Measurements from ENCODE around the gene ANLN.
"Not testable (repeated sequence)": the region's sequence is repeated elsewhere in the genome, so short reads cannot be mapped to it uniquely, and the experiment has no call there.

The ANLN gene

GRCh38 chr7:36441344-36442022, 51.8 kb downstream of the ANLN start:
- Histone ChIP-seq H3K36me3 (ENCODE audit: insufficient read depth, low read length) (peaks cover 44% of the 10 kb centered on the region), H3K4me1 (ENCODE audit: insufficient read depth, low read length) (no peaks in the 10 kb centered on the region), H2AFZ (ENCODE audit: low read depth, low read length) (no peak overlapping the region), H3K27me3 (ENCODE audit: insufficient read depth, low read length) (no peaks in the 10 kb centered on the region), H3K4me3 (ENCODE audit: low read length) (no peak overlapping the region), H3K9me3 (ENCODE audit: low read length) (peaks cover 1% of the 10 kb centered on the region)

- Histone ChIP-seq H3K4me1 (ENCODE audit: insufficient read depth, low read length) (no peaks in the 10 kb centered on the region), H3K9me3 (ENCODE audit: low read length) (peaks cover 1% of the 10 kb centered on the region), H2AFZ (ENCODE audit: low read depth, low read length) (no peak overlapping the region), H3K27me3 (ENCODE audit: insufficient read depth, low read length) (no peaks in the 10 kb centered on the region), H3K4me3 (ENCODE audit: low read length) (no peak overlapping the region), H3K36me3 (ENCODE audit: insufficient read depth, low read length) (peaks cover 57% of the 10 kb centered on the region)
Measured at GRCh38 chr7:36448781-36449379, 59.2 kb downstream of the ANLN start.

DNA sequence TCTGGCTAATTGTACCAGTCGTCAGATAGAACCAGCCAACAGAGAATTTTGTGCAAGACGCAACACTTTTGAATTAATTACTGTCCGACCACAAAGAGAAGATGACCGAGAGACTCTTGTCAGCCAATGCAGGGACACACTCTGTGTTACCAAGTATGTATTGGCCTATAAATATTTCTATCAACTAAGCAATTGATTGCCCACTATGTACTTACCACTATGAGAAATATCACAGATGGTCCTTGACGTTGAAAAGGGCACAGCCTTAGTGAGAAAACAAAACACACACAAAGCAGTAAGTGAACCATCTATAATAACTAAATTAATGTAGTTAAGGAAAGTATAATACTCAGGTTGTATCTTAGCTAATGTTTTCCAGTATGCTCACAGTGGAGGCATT, 60.0 kb downstream of the ANLN start:
- Histone ChIP-seq H3K4me1 (ENCODE audit: insufficient read depth, low read length) (no peaks in the 10 kb centered on the region), H3K36me3 (ENCODE audit: insufficient read depth, low read length) (peaks cover 61% of the 10 kb centered on the region), H3K27me3 (ENCODE audit: insufficient read depth, low read length) (no peaks in the 10 kb centered on the region), H3K9me3 (ENCODE audit: low read length) (peaks cover 1% of the 10 kb centered on the region), H2AFZ (ENCODE audit: low read depth, low read length) (no peak overlapping the region), H3K4me3 (ENCODE audit: low read length) (no peak overlapping the region)

DNA sequence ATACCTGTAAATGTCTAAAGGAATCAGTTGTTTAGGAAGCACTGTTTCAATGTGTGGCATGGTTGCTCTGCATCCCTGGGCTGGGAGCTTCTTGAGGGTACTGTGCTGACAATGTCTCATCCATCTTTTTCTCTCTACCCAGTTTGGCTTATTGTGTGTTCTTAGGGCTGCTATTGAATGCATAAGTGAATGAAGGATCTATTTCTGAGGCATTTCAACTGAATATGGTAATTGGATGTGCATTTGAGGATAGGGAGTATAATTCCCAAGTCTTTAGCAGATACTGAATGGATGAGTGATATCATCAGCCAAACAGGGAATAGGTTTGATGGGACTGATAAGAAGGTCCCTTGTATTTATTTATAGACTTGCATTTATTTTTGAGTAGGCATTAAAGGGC, 64.1 kb downstream of the ANLN start:
- Histone ChIP-seq H3K27me3 (ENCODE audit: insufficient read depth, low read length) (no peaks in the 10 kb centered on the region), H3K4me1 (ENCODE audit: insufficient read depth, low read length) (no peaks in the 10 kb centered on the region), H2AFZ (ENCODE audit: low read depth, low read length) (no peak overlapping the region), H3K9me3 (ENCODE audit: low read length) (no peaks in the 10 kb centered on the region), H3K36me3 (ENCODE audit: insufficient read depth, low read length) (peaks cover 46% of the 10 kb centered on the region), H3K4me3 (ENCODE audit: low read length) (no peak overlapping the region)

DNA sequence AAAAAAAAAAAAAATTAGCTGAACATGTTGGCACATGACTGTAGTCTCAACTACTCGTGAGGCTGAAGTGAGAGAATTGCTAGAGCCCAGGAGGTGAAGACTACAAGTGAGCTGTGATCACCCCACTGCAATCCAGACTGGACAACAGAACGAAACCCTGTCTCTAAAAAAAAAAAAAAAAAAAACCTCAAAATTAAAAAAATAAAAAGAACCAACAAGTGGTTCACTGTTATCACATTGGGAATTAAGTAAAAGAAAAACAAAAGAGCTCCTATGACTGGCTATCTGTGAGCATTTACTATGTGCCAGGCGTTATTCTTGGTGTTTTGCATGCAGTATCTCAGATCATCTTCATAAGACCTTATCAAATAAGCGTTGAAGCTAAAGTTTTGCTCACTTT, 66.0 kb downstream of the ANLN start:
- Histone ChIP-seq H3K36me3 (ENCODE audit: insufficient read depth, low read length) (peaks cover 33% of the 10 kb centered on the region), H3K27me3 (ENCODE audit: insufficient read depth, low read length) (no peaks in the 10 kb centered on the region), H3K9me3 (ENCODE audit: low read length) (no peaks in the 10 kb centered on the region), H3K4me1 (ENCODE audit: insufficient read depth, low read length) (no peaks in the 10 kb centered on the region), H2AFZ (ENCODE audit: low read depth, low read length) (no peak overlapping the region), H3K4me3 (ENCODE audit: low read length) (no peak overlapping the region)

GRCh38 chr7:36456138-36456537, 66.5 kb downstream of the ANLN start:
- Histone ChIP-seq H3K4me1 (ENCODE audit: insufficient read depth, low read length) (no peaks in the 10 kb centered on the region), H2AFZ (ENCODE audit: low read depth, low read length) (no peak overlapping the region), H3K4me3 (ENCODE audit: low read length) (no peak overlapping the region), H3K9me3 (ENCODE audit: low read length) (no peaks in the 10 kb centered on the region), H3K27me3 (ENCODE audit: insufficient read depth, low read length) (no peaks in the 10 kb centered on the region), H3K36me3 (ENCODE audit: insufficient read depth, low read length) (peaks cover 29% of the 10 kb centered on the region)

DNA sequence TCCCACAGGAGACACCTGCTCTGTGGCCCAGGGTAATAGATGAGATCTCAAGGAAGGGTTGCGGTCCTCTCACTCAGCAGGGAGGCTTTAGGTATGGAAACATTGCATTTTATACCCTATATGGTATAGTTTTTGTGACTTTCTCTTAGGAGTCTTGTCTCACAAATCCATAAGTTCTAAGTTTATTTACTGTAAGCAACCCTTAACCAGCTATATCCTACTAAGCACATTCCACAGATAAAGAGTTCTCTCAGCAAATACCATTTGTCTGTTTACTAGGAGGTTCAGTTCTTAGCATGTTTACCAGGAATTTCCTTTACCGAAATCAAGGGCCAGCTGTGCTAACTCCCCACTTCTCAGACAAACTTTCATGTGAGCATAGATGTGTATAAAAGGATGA, 66.9 kb downstream of the ANLN start:
- Histone ChIP-seq H3K27me3 (ENCODE audit: insufficient read depth, low read length) (no peaks in the 10 kb centered on the region), H3K9me3 (ENCODE audit: low read length) (no peaks in the 10 kb centered on the region), H3K4me1 (ENCODE audit: insufficient read depth, low read length) (no peaks in the 10 kb centered on the region), H3K4me3 (ENCODE audit: low read length) (no peak overlapping the region), H2AFZ (ENCODE audit: low read depth, low read length) (no peak overlapping the region), H3K36me3 (ENCODE audit: insufficient read depth, low read length) (peaks cover 25% of the 10 kb centered on the region)

- H3K27me3 ChIP-seq (ENCODE audit: insufficient read depth, low read length) = no peaks in the 10 kb centered on the region
- H3K36me3 ChIP-seq (ENCODE audit: insufficient read depth, low read length) = peaks cover 5% of the 10 kb centered on the region
- no peaks in the 10 kb centered on the region for H3K9me3 ChIP-seq (ENCODE audit: low read length)
- H2AFZ ChIP-seq (ENCODE audit: low read depth, low read length) = no peak overlapping the region
- no peak overlapping the region for H3K4me3 ChIP-seq (ENCODE audit: low read length)
- H3K4me1 ChIP-seq (ENCODE audit: insufficient read depth, low read length) = no peaks in the 10 kb centered on the region
Measured at GRCh38 chr7:36459236-36459960, 69.7 kb downstream of the ANLN start.

- no peak overlapping the region for H3K4me3 ChIP-seq (ENCODE audit: low read length)
Measured at GRCh38 chr7:36460811-36461429, 71.3 kb downstream of the ANLN start.

GRCh38 chr7:36462551-36463137, 73.0 kb downstream of the ANLN start:
- no peaks in the 10 kb centered on the region for H3K9me3 ChIP-seq (ENCODE audit: low read length)
- no peak overlapping the region for H3K4me3 ChIP-seq (ENCODE audit: low read length)
- no peaks in the 10 kb centered on the region for H3K36me3 ChIP-seq (ENCODE audit: insufficient read depth, low read length)
- H2AFZ ChIP-seq (ENCODE audit: low read depth, low read length) = no peak overlapping the region
- no peaks in the 10 kb centered on the region for H3K27me3 ChIP-seq (ENCODE audit: insufficient read depth, low read length)
- H3K4me1 ChIP-seq (ENCODE audit: insufficient read depth, low read length) = no peaks in the 10 kb centered on the region

More at GRCh38 chr7:36460811-36461429, 71.3 kb downstream of the ANLN start:
- Histone ChIP-seq H3K9me3 (ENCODE audit: low read length) (no peaks in the 10 kb centered on the region), H3K4me1 (ENCODE audit: insufficient read depth, low read length) (no peaks in the 10 kb centered on the region), H3K27me3 (ENCODE audit: insufficient read depth, low read length) (no peaks in the 10 kb centered on the region), H2AFZ (ENCODE audit: low read depth, low read length) (no peak overlapping the region), H3K36me3 (ENCODE audit: insufficient read depth, low read length) (no peaks in the 10 kb centered on the region)

DNA sequence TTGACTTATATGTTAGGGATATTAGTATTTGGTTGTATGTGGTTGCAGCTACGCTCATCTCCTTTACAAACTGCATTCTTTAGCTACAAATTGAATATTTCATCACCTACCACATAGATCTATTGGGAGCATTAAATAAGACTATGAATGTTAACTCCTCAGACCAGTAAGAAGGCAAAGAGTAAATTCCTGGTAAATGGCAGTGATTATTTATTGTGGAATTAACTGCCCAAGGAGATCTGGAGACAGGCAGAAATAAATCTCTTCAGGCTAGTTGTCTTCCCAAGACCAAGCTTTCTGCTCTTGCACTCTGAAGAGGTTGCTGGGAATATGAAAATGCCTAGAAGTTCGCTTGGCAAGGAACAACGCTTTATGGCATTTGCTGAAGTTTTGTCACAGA, 74.6 kb downstream of the ANLN start:
- Histone ChIP-seq H3K27me3 (ENCODE audit: insufficient read depth, low read length) (no peaks in the 10 kb centered on the region), H3K9me3 (ENCODE audit: low read length) (no peaks in the 10 kb centered on the region), H3K4me1 (ENCODE audit: insufficient read depth, low read length) (no peaks in the 10 kb centered on the region), H2AFZ (ENCODE audit: low read depth, low read length) (no peak overlapping the region), H3K4me3 (ENCODE audit: low read length) (no peak overlapping the region), H3K36me3 (ENCODE audit: insufficient read depth, low read length) (no peaks in the 10 kb centered on the region)

- not testable (repeated sequence) for H3K4me3 ChIP-seq (ENCODE audit: low read length); H2AFZ ChIP-seq (ENCODE audit: low read depth, low read length); H3K36me3 ChIP-seq (ENCODE audit: insufficient read depth, low read length)
Measured at GRCh38 chr7:36466001-36466400, 76.3 kb downstream of the ANLN start.

More at GRCh38 chr7:36466001-36466400, 76.3 kb downstream of the ANLN start:
- H3K27me3 ChIP-seq (ENCODE audit: insufficient read depth, low read length); H3K4me1 ChIP-seq (ENCODE audit: insufficient read depth, low read length); H3K9me3 ChIP-seq (ENCODE audit: low read length): not testable (repeated sequence)
